ENCODE data around the gene JPH4. TPM values are rescaled to one million over a fixed set of nuclear protein-coding genes. Genes with fewer than 3 reads are reported as not detected.
A peak's percentile ranks its signal among the peaks of the same experiment; 100 is the strongest.

The JPH4 gene
- polyA plus RNA-seq, 3 donors = 2.2 to 4.1 (median 3.7) TPM

- H3K4me1 ChIP-seq (ENCODE audit: control insufficient read depth in 1 of 2, insufficient read depth in 2 of 2, low read length in 2 of 2) = peaks cover 14 to 18% of the 10 kb centered on the region in 2 donors
- no peak for TF ChIP-seq CTCF (IDR thresholded peaks at IDR 0.05)
- Mint-ChIP-seq H3K4me3 (no peak overlapping the region), H3K36me3 (no peaks in the 10 kb centered on the region), H3K27me3 (ENCODE audit: low read depth in 3 of 3) (peaks cover 0 to 8% (median 2%) of the 10 kb centered on the region in 3 donors), H3K9me3 (peaks cover 0 to 2% (median 0%) of the 10 kb centered on the region in 7 donors), H3K4me1 (peaks cover 15% of the 10 kb centered on the region), H3K27ac (peak overlapping the region in 1 of 7 donors; percentile 73)
- H3K4me3 ChIP-seq (replicated peaks in 1 of 3; ENCODE audit: low read depth in 2 of 3, low read length in 3 of 3) = no peak overlapping the region
- H3K4me2 ChIP-seq (replicated peaks; ENCODE audit: extremely low read depth, low read length, poor library complexity, severe bottlenecking) = no peak overlapping the region
- DNase-seq = no peak
- H3K9ac ChIP-seq (ENCODE audit: insufficient read depth, low read length, poor library complexity, severe bottlenecking) = no peak overlapping the region
- intact Hi-C loops (cut with micrococcal nuclease) = no loop called here
- no peaks in the 10 kb centered on the region for H3K9me3 ChIP-seq (replicated peaks in 1 of 2; ENCODE audit: control insufficient read depth in 1 of 2, insufficient read depth in 1 of 2, low read length in 2 of 2)
- no peaks in the 10 kb centered on the region for H3K36me3 ChIP-seq (replicated peaks in 1 of 2; ENCODE audit: control insufficient read depth in 1 of 2, insufficient read depth in 2 of 2, low read length in 2 of 2)
- H3K27me3 ChIP-seq (ENCODE audit: control insufficient read depth in 2 of 2, insufficient read depth in 2 of 2, low read length in 2 of 2) = no peaks in the 10 kb centered on the region
- no peak overlapping the region for H3K27ac ChIP-seq (ENCODE audit: low read depth in 1 of 2, low read length in 2 of 2)
- 96% methylated on average over 10 of the region's 16 CpGs for WGBS (ENCODE audit: insufficient coverage)
- no peaks in the 10 kb centered on the region for H4K20me1 ChIP-seq (ENCODE audit: insufficient read depth, low read length)
- no peak overlapping the region for H2AFZ ChIP-seq (ENCODE audit: insufficient read depth, low read depth, low read length, poor library complexity, severe bottlenecking)
- no peaks in the 10 kb centered on the region for H3K79me2 ChIP-seq (ENCODE audit: insufficient read depth, low read length)
These were observed 55.2 kb downstream of the JPH4 start for GRCh38 chr14:23523229-23524016.

- H3K36me3 Mint-ChIP-seq = no peaks in the 10 kb centered on the region
- Histone ChIP-seq H3K4me1 (ENCODE audit: control insufficient read depth in 1 of 2, insufficient read depth in 2 of 2, low read length in 2 of 2) (peaks cover 14 to 18% of the 10 kb centered on the region in 2 donors), H3K9ac (ENCODE audit: insufficient read depth, low read length, poor library complexity, severe bottlenecking) (no peak overlapping the region), H3K4me2 (replicated peaks; ENCODE audit: extremely low read depth, low read length, poor library complexity, severe bottlenecking) (no peak overlapping the region), H3K36me3 (replicated peaks in 1 of 2; ENCODE audit: control insufficient read depth in 1 of 2, insufficient read depth in 2 of 2, low read length in 2 of 2) (no peaks in the 10 kb centered on the region), H2AFZ (ENCODE audit: insufficient read depth, low read depth, low read length, poor library complexity, severe bottlenecking) (no peak overlapping the region), H3K9me3 (replicated peaks in 1 of 2; ENCODE audit: control insufficient read depth in 1 of 2, insufficient read depth in 1 of 2, low read length in 2 of 2) (no peaks in the 10 kb centered on the region), H3K4me3 (replicated peaks in 1 of 3; ENCODE audit: low read depth in 2 of 3, low read length in 3 of 3) (no peak overlapping the region), H3K27me3 (ENCODE audit: control insufficient read depth in 2 of 2, insufficient read depth in 2 of 2, low read length in 2 of 2) (no peaks in the 10 kb centered on the region), H3K79me2 (ENCODE audit: insufficient read depth, low read length) (no peaks in the 10 kb centered on the region), H4K20me1 (ENCODE audit: insufficient read depth, low read length) (no peaks in the 10 kb centered on the region), H3K27ac (ENCODE audit: low read depth in 1 of 2, low read length in 2 of 2) (no peak overlapping the region)
- H3K27me3 Mint-ChIP-seq (ENCODE audit: low read depth in 3 of 3) = peaks cover 0 to 6% (median 2%) of the 10 kb centered on the region in 3 donors
- H3K4me3 Mint-ChIP-seq = no peak overlapping the region
- no peak overlapping the region for H3K27ac Mint-ChIP-seq
- no peak for TF ChIP-seq CTCF (IDR thresholded peaks at IDR 0.05)
- intact Hi-C loops (cut with micrococcal nuclease) = no loop called here
- no peak for DNase-seq
- no peaks in the 10 kb centered on the region for H3K9me3 Mint-ChIP-seq
- 100% methylated on average over 4 of the region's 9 CpGs for WGBS (ENCODE audit: insufficient coverage)
- peaks cover 15% of the 10 kb centered on the region for H3K4me1 Mint-ChIP-seq
These were observed 55.9 kb downstream of the JPH4 start for GRCh38 chr14:23522643-23523198.

Data from CD14-positive monocyte (primary cell).